Measurements from ENCODE around the gene SNX32.

Gene SNX32

GRCh38 chr11:65797711-65798110, 36.1 kb upstream of the SNX32 start:
- DNase-seq: no peak

- DNase-seq: no peak
Observed at GRCh38 chr11:65798882-65799281, 34.9 kb upstream of the SNX32 start.

GRCh38 chr11:65801153-65801987, 32.4 kb upstream of the SNX32 start:
- no peak for DNase-seq

GRCh38 chr11:65802841-65803240, 30.9 kb upstream of the SNX32 start:
- DNase-seq: no peak

- DNase-seq: no peak
Observed at GRCh38 chr11:65803797-65804492, 29.8 kb upstream of the SNX32 start.

GRCh38 chr11:65806979-65807378, 26.8 kb upstream of the SNX32 start:
- DNase-seq: no peak

GRCh38 chr11:65808744-65809341, 24.9 kb upstream of the SNX32 start:
- no peak for DNase-seq

- DNase-seq: no peak
Observed at GRCh38 chr11:65809496-65809895, 24.3 kb upstream of the SNX32 start.

GRCh38 chr11:65810046-65810868, 23.5 kb upstream of the SNX32 start:
- no peak for DNase-seq

- DNase-seq: no peak
Observed at GRCh38 chr11:65811764-65812475, 21.8 kb upstream of the SNX32 start.

GRCh38 chr11:65814131-65814985, 19.4 kb upstream of the SNX32 start:
- DNase-seq: no peak

- DNase-seq: no peak
Observed at GRCh38 chr11:65814986-65815565, 18.7 kb upstream of the SNX32 start.

- DNase-seq: no peak
Observed at GRCh38 chr11:65816696-65817095, 17.1 kb upstream of the SNX32 start.

GRCh38 chr11:65817312-65817834, 16.4 kb upstream of the SNX32 start:
- DNase-seq: no peak

- DNase-seq: peak; percentile 76
Observed at GRCh38 chr11:65817835-65818680, 15.7 kb upstream of the SNX32 start.

- DNase-seq: no peak
Observed at GRCh38 chr11:65821107-65821506, 12.7 kb upstream of the SNX32 start.

- DNase-seq: no peak
Observed at GRCh38 chr11:65822776-65823528, 10.8 kb upstream of the SNX32 start.

GRCh38 chr11:65826984-65827735, 6.6 kb upstream of the SNX32 start:
- DNase-seq: no peak

All from NCI-H1048 (cell line).